ENCODE measurements around the gene WDR43.

The WDR43 gene

DNA sequence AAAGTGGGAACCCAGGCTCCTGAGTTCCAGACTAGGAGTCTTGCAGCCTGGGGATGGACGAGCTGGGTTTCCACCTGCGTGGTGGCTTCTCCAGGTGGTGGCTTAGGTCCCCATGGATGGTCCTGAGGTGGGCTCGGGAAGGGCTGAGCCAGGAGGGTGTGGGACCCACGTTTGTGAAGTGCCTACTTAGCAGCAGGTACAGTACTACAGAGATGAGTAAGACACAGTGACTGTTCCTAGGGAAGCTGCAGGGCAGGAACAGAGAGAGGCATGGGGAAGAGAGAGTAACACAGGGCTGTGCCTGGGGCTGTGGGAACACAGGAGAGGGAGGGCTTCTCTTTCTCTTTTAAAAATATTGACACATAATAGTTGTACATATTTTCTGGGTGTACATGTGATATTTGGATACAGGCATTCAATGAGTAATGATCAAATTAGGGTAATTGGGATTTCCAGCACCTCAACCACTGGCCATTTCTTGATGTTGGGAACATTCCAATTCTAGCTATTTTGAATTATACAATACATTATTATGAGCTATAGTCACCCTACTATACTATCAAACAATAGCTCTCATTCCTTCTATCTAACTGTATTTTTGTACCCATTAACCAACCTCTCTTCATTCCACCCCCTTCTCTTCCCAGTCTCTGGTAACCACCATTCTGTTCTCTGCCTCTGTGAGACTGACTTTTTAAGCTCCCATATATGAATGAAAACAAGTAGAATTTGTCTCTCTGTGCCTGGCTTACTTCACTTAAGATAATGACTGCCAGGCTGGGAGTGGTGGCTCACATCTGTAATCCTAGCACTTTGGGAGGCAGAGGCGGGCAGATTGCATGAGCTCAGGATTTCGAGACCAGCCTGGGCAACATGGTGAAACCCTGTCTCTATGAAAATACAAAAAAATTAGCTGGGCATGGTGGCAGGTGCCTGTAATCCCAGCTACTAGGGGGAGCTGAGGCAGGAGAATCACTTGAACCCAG is 101.6 kb downstream of the WDR43 start:
- no peak for DNase-seq

DNA sequence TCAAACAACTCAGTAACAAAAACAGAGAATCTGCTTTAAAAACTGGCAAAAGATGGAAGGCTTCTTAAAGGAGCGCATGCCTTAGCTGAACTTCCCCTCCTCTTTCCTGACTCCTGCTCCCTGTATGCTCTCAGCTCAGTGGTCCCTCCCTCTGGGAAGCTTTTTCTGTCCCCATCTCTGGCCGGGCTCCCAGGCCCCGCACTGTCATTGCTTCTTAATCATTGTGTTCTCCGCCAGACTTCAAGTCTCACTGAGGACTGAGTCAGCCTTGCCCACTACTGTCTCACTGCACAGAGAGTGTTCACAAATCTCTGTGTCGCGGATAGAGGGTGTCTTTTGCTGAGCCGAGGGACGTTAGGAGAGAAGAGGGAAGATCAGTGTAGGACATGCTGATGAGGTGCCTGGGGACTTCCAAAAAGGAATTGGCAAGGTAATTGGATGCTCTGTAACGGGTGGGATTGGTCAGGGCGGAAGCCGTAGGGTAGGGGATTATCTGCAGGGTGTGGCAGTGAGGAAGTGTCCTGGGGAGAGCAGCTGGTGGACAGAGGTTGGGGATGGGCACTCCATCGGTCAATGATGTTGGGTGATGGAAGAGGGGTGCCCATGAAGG is 102.9 kb downstream of the WDR43 start:
- DNase-seq: no peak
